Caco-2 (cell line): Measurements from ENCODE around the gene IL24. TPM values are rescaled to one million over a fixed set of nuclear protein-coding genes. Genes with fewer than 3 reads are reported as not detected.

Source experiments
- BruUV-seq: library from RNA; stranded (reverse); fragments of 400-500 nt; replicated peaks from 2 replicates; lab custom pipeline; 2021; lab: Mats Ljungman, UMichigan
- CTCF ChIA-PET: fragments of 300-600 bp; sonication (Branson Sonifier 250); formaldehyde crosslinking; loops from one replicate; lab custom pipeline; 2022; ENCODE audit warnings: antibody characterized with exemption; lab: Charles Lee
- POLR2A ChIA-PET: fragments of 300-600 bp; sonication (Branson Sonifier 250); formaldehyde crosslinking; loops from one replicate; lab custom pipeline; 2022; ENCODE audit warnings: antibody characterized with exemption; lab: Charles Lee
- DNase-seq, 2 experiments: peaks; one replicate each; pipeline versions ENCODE4 v3.0.0 to v3.0.0-alpha.2; 2020 to 2022
- H3K27me3 ChIP-seq: replicated peaks from 2 replicates; pipeline ENCODE4 v1.6.0; 2011; ENCODE audit warnings: low read length; ENCODE audit not compliant: control insufficient read depth, insufficient read depth
- H3K36me3 ChIP-seq: 2 replicates; pipeline ENCODE4 v1.5.1; 2011; ENCODE audit warnings: low read length; ENCODE audit not compliant: control insufficient read depth, insufficient read depth
- H3K4me1 ChIP-seq: fragments of 250-450 bp; sonication (Bioruptor Pico); 2 replicates; pipeline ENCODE4 v1.5.1; 2020; ENCODE audit warnings: mild to moderate bottlenecking
- H3K4me3 ChIP-seq: 2 replicates; pipeline ENCODE4 v1.5.1; 2011; ENCODE audit warnings: low read depth, mild to moderate bottlenecking, control low read depth, low read length
- H3K9me3 ChIP-seq: fragments of 250-450 bp; sonication (Bioruptor Pico); 2 replicates; pipeline ENCODE4 v1.5.1; 2020; ENCODE audit warnings: mild to moderate bottlenecking, moderate library complexity
- H3K27ac Mint-ChIP-seq: one replicate; pipeline ENCODE4 v1.8.0; 2022; ENCODE audit warnings: mixed read lengths; ENCODE audit not compliant: unreplicated experiment
- H3K27me3 Mint-ChIP-seq: one replicate; pipeline ENCODE4 v1.8.0; 2022; ENCODE audit warnings: mixed read lengths; ENCODE audit not compliant: insufficient read depth, unreplicated experiment
- H3K36me3 Mint-ChIP-seq: one replicate; pipeline ENCODE4 v1.8.0; 2022; ENCODE audit warnings: mild to moderate bottlenecking, mixed read lengths; ENCODE audit not compliant: insufficient read depth, unreplicated experiment
- H3K4me1 Mint-ChIP-seq: one replicate; pipeline ENCODE4 v1.8.0; 2022; ENCODE audit warnings: low read depth, mixed read lengths; ENCODE audit not compliant: unreplicated experiment
- H3K4me3 Mint-ChIP-seq: one replicate; pipeline ENCODE4 v1.8.0; 2022; ENCODE audit warnings: mild to moderate bottlenecking, moderate library complexity, mixed read lengths; ENCODE audit not compliant: unreplicated experiment
- H3K9me3 Mint-ChIP-seq: one replicate; pipeline ENCODE4 v1.8.0; 2022; ENCODE audit warnings: mixed read lengths; ENCODE audit not compliant: unreplicated experiment
- intact Hi-C: fragments of 100-400 bp; cut with micrococcal nuclease; formaldehyde crosslinking; loops from one replicate; pipeline ENCODE4 v1.10.0; 2022; ENCODE audit not compliant: unreplicated experiment
- total RNA-seq: library from RNA; stranded (reverse); gene quantifications from 2 replicates; pipeline ENCODE4 v1.2.3, GENCODE V29; 2022
- TF ChIP-seq, protein P1 (sequence below), 2 experiments: fragments of 200-600 bp in 1 of 2; IDR thresholded peaks; 1 replicate in 1 of 2; 2 replicates in 1 of 2; pipeline versions ENCODE4 v1.5.1 to v1.8.0; 2011 to 2022; ENCODE audit warnings: antibody characterized with exemption in 1 of 2, control low read depth in 1 of 2, inconsistent platforms in 1 of 2, low read depth in 1 of 2, low read length in 1 of 2, mild to moderate bottlenecking in 1 of 2, moderate library complexity in 1 of 2; ENCODE audit not compliant: insufficient read depth in 1 of 2, severe bottlenecking in 1 of 2, unreplicated experiment in 1 of 2

IL24 gene
- total RNA-seq, 1 experiment from 2014 or later: not detected

DNA sequence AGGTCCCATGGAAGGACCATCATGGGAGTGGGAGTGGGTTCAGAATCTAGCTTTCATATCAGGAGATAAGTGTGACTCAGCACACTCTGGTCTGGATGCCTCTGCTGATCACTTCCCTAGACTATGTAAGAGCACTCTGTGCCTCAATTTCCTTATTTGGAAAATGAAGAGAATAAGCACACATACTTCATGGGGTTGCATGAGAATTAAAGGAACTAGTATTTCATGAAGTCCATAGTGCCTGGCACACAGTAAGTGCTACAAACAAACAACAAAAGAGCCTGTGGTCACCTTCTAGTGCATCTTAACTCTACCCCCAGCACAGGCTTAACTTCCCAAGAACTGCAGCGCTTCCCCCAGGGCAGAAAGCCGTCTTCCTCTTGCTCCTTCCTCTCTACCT lies 41.4 kb upstream of the IL24 start:
- BruUV-seq: no TSS peak
- no peaks in the 10 kb centered on the region for H3K4me1 ChIP-seq
- DNase-seq: no peak
- Mint-ChIP-seq H3K4me3 (no peak overlapping the region), H3K9me3 (peaks cover 6% of the 10 kb centered on the region), H3K4me1 (peaks cover 6% of the 10 kb centered on the region), H3K36me3 (no peaks in the 10 kb centered on the region), H3K27ac (no peak overlapping the region), H3K27me3 (peaks cover 7% of the 10 kb centered on the region)
- ChIA-PET POLR2A (no interaction called here), CTCF (interaction anchor here (1.0 kb wide), 1 partner anchor 57 kb away, joined by 5 read pairs; no protein-coding TSS in a partner anchor)
- intact Hi-C loops: loop anchor here (2.0 kb wide), 1 partner anchor 127 kb away; no protein-coding TSS in a partner anchor
- no peaks in the 10 kb centered on the region for H3K36me3 ChIP-seq
- TF ChIP-seq, protein P1, sequence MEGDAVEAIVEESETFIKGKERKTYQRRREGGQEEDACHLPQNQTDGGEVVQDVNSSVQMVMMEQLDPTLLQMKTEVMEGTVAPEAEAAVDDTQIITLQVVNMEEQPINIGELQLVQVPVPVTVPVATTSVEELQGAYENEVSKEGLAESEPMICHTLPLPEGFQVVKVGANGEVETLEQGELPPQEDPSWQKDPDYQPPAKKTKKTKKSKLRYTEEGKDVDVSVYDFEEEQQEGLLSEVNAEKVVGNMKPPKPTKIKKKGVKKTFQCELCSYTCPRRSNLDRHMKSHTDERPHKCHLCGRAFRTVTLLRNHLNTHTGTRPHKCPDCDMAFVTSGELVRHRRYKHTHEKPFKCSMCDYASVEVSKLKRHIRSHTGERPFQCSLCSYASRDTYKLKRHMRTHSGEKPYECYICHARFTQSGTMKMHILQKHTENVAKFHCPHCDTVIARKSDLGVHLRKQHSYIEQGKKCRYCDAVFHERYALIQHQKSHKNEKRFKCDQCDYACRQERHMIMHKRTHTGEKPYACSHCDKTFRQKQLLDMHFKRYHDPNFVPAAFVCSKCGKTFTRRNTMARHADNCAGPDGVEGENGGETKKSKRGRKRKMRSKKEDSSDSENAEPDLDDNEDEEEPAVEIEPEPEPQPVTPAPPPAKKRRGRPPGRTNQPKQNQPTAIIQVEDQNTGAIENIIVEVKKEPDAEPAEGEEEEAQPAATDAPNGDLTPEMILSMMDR (IDR thresholded peaks at IDR 0.05; ENCODE audit: insufficient read depth in 1 of 2, low read depth in 1 of 2, low read length in 1 of 2, severe bottlenecking in 1 of 2, unreplicated experiment in 1 of 2): no peak
- no peaks in the 10 kb centered on the region for H3K27me3 ChIP-seq
- peaks cover 13% of the 10 kb centered on the region for H3K9me3 ChIP-seq
- no peak overlapping the region for H3K4me3 ChIP-seq

DNA sequence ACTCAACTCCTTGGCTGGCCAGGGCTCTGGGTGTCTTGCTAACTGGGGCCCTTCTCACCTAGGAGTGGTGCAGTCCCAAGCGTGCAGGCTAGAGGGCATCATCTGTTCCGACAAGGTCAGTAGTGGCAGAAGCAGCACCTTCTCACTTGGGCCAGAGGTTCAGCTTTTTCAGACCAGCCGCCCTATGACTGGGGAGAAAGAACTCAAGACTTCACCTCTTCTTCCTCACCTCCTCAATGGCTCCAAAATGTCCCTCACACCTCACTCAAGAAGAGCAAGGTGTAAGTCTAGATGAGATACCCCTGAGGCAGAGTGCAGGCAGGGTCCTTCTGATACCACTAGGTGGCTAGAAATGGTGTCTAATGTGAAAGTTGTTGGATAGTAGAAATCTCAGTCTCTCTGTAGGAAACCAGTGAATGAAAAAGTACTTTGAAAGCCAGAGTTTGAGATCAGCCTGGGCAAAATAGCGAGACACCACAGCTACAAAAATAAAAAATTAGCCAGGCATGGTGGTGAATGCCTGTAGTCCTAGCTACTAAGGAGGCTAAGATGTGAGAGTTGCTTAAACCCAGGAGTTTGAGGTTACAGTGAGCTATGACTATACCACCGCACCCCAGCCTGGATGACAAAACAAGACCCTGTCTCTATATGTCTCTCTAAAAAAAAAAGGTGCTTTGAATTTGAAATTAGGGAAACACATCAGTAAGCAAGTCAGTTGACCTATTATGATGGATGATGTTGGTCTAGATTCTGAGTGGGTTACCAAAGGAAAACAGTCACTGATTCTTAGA lies 40.4 kb upstream of the IL24 start:
- Mint-ChIP-seq H3K9me3 (peaks cover 6% of the 10 kb centered on the region), H3K27me3 (peaks cover 8% of the 10 kb centered on the region), H3K4me3 (no peak overlapping the region), H3K36me3 (no peaks in the 10 kb centered on the region), H3K27ac (no peak overlapping the region), H3K4me1 (peaks cover 6% of the 10 kb centered on the region)
- CTCF ChIA-PET: no interaction called here
- BruUV-seq: no TSS peak
- intact Hi-C loops: loop anchor here (2.0 kb wide), 1 partner anchor 126 kb away; no protein-coding TSS in a partner anchor
- H3K27me3 ChIP-seq: no peaks in the 10 kb centered on the region
- H3K9me3 ChIP-seq: peaks cover 12% of the 10 kb centered on the region
- no peaks in the 10 kb centered on the region for H3K36me3 ChIP-seq
- H3K4me3 ChIP-seq: no peak overlapping the region
- H3K4me1 ChIP-seq: no peaks in the 10 kb centered on the region
- DNase-seq: no peak
- POLR2A ChIA-PET: no interaction called here
- TF ChIP-seq, protein P1 (IDR thresholded peaks at IDR 0.05; ENCODE audit: insufficient read depth in 1 of 2, low read depth in 1 of 2, low read length in 1 of 2, severe bottlenecking in 1 of 2, unreplicated experiment in 1 of 2): peak; percentile 37 to 38

DNA sequence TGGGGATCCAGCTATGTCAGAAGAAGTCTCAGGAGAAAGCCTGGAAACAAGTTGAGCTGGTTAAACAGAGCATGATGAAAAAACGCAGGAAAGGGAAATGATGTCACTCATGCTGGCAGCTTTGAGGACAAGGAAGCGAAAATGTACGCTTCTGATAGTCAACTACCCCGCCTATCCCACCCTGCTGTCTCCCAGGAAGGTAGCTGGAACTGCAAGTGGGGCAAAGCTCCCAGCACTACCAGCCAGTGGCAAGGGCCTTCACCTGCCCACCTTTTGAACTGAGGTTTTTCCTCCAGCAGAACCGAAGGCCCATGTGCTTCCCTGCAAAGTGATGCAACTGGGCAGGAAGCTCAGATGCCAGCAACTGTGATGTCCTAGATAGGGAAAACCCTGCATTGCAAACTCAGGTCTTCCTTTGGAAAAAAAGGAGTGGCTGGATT lies 38.1 kb upstream of the IL24 start:
- no peak overlapping the region for H3K27ac Mint-ChIP-seq
- BruUV-seq: no TSS peak
- Histone ChIP-seq H3K9me3 (no peaks in the 10 kb centered on the region), H3K36me3 (no peaks in the 10 kb centered on the region), H3K4me3 (no peak overlapping the region), H3K27me3 (no peaks in the 10 kb centered on the region), H3K4me1 (no peaks in the 10 kb centered on the region)
- ChIA-PET CTCF (no interaction called here), POLR2A (no interaction called here)
- peaks cover 11% of the 10 kb centered on the region for H3K27me3 Mint-ChIP-seq
- DNase-seq: no peak
- TF ChIP-seq, protein P1 (IDR thresholded peaks at IDR 0.05; ENCODE audit: insufficient read depth in 1 of 2, low read depth in 1 of 2, low read length in 1 of 2, severe bottlenecking in 1 of 2, unreplicated experiment in 1 of 2): no peak
- peaks cover 6% of the 10 kb centered on the region for H3K4me1 Mint-ChIP-seq
- H3K36me3 Mint-ChIP-seq: no peaks in the 10 kb centered on the region
- H3K9me3 Mint-ChIP-seq: peaks cover 6% of the 10 kb centered on the region
- intact Hi-C loops: no loop called here
- no peak overlapping the region for H3K4me3 Mint-ChIP-seq
